H9 (cell line): Measurements from ENCODE around the gene COQ8A. TPM values are rescaled to one million over a fixed set of nuclear protein-coding genes. Genes with fewer than 3 reads are reported as not detected.

Source experiments
- DNase-seq: peaks from one replicate; pipeline ENCODE4 v3.0.0-alpha.2; 2017
- H2AFZ ChIP-seq: one replicate; pipeline ENCODE4 v1.6.1; 2013; ENCODE audit warnings: mild to moderate bottlenecking, low read length, control low read depth, moderate library complexity
- H2AK5ac ChIP-seq: 2 replicates; pipeline ENCODE4 v1.6.1; 2013; ENCODE audit warnings: low read length, control low read depth, mixed read lengths; ENCODE audit not compliant: insufficient read length
- H2BK120ac ChIP-seq: one replicate; pipeline ENCODE4 v1.6.1; 2013; ENCODE audit warnings: low read depth, mild to moderate bottlenecking, low read length, control low read depth, inconsistent platforms; ENCODE audit not compliant: poor library complexity, severe bottlenecking
- H2BK12ac ChIP-seq: 2 replicates; pipeline ENCODE4 v1.6.1; 2013; ENCODE audit warnings: low read length, control low read depth, mixed read lengths, low read depth; ENCODE audit not compliant: insufficient read length
- H2BK15ac ChIP-seq: 2 replicates; pipeline ENCODE4 v1.6.1; 2013; ENCODE audit warnings: low read depth, low read length, control low read depth
- H2BK20ac ChIP-seq: one replicate; pipeline ENCODE4 v1.6.1; 2013; ENCODE audit warnings: low read depth, mild to moderate bottlenecking, low read length, control low read depth, inconsistent platforms; ENCODE audit not compliant: poor library complexity, severe bottlenecking
- H2BK5ac ChIP-seq: 2 replicates; pipeline ENCODE4 v1.6.1; 2013; ENCODE audit warnings: low read length, control low read depth, mixed read lengths; ENCODE audit not compliant: insufficient read length
- H3K14ac ChIP-seq: 2 replicates; pipeline ENCODE4 v1.6.1; 2013; ENCODE audit warnings: low read length, control low read depth; ENCODE audit not compliant: insufficient read depth
- H3K18ac ChIP-seq: 2 replicates; pipeline ENCODE4 v1.6.1; 2013; ENCODE audit warnings: low read depth, mild to moderate bottlenecking, mixed read lengths, low read length, control low read depth; ENCODE audit not compliant: insufficient read length
- H3K23ac ChIP-seq: 2 replicates; pipeline ENCODE4 v1.6.1; 2013; ENCODE audit warnings: low read length, control low read depth, mixed read lengths, low read depth; ENCODE audit not compliant: insufficient read length
- H3K23me2 ChIP-seq: 2 replicates; pipeline ENCODE4 v1.6.1; 2013; ENCODE audit warnings: low read depth, mild to moderate bottlenecking, mixed read lengths, low read length, control low read depth; ENCODE audit not compliant: insufficient read length, poor library complexity, severe bottlenecking
- H3K27ac ChIP-seq: 2 replicates; pipeline ENCODE4 v1.5.1; 2013; ENCODE audit warnings: low read length, control low read depth, mixed read lengths, low read depth; ENCODE audit not compliant: insufficient read length
- H3K27me3 ChIP-seq: 2 replicates; pipeline ENCODE4 v1.6.1; 2013; ENCODE audit warnings: low read length, control low read depth, inconsistent platforms; ENCODE audit not compliant: insufficient read depth
- H3K4ac ChIP-seq: 2 replicates; pipeline ENCODE4 v1.6.1; 2013; ENCODE audit warnings: low read depth, mild to moderate bottlenecking, control low read depth, inconsistent platforms, low read length, moderate library complexity
- H3K4me1 ChIP-seq: 2 replicates; pipeline ENCODE4 v1.6.1; 2013; ENCODE audit warnings: low read length, control low read depth, inconsistent platforms; ENCODE audit not compliant: insufficient read depth
- H3K4me2 ChIP-seq: 2 replicates; pipeline ENCODE4 v1.6.1; 2013; ENCODE audit warnings: low read length, control low read depth, mixed read lengths; ENCODE audit not compliant: insufficient read length, insufficient read depth
- H3K56ac ChIP-seq: 2 replicates; pipeline ENCODE4 v1.6.1; 2013; ENCODE audit warnings: low read depth, mild to moderate bottlenecking, mixed read lengths, low read length, control low read depth; ENCODE audit not compliant: insufficient read length
- H3K79me1 ChIP-seq: 2 replicates; pipeline ENCODE4 v1.6.1; 2013; ENCODE audit warnings: low read depth, mild to moderate bottlenecking, moderate library complexity, low read length, control low read depth, inconsistent platforms; ENCODE audit not compliant: insufficient read depth, poor library complexity, severe bottlenecking
- H3K79me2 ChIP-seq: 2 replicates; pipeline ENCODE4 v1.6.1; 2013; ENCODE audit warnings: low read length, control low read depth, inconsistent platforms; ENCODE audit not compliant: insufficient read depth
- H3K9ac ChIP-seq: 2 replicates; pipeline ENCODE4 v1.6.1; 2013; ENCODE audit warnings: low read length, control low read depth, mixed read lengths; ENCODE audit not compliant: insufficient read length; ENCODE audit errors: extremely low read depth
- H3K9me3 ChIP-seq: one replicate; pipeline ENCODE4 v1.6.1; 2013; ENCODE audit warnings: low read depth, low read length, inconsistent platforms; ENCODE audit not compliant: control insufficient read depth
- H3T11ph ChIP-seq: one replicate; pipeline ENCODE4 v1.6.1; 2013; ENCODE audit warnings: mild to moderate bottlenecking, low read length, control low read depth, inconsistent platforms
- H4K20me1 ChIP-seq: one replicate; pipeline ENCODE4 v1.6.1; 2013; ENCODE audit not compliant: control insufficient read depth, insufficient read length, insufficient read depth
- H4K5ac ChIP-seq: 2 replicates; pipeline ENCODE4 v1.6.1; 2013; ENCODE audit warnings: low read depth, mild to moderate bottlenecking, mixed read lengths, low read length, control low read depth; ENCODE audit not compliant: insufficient read length
- H4K8ac ChIP-seq: replicated peaks from 2 replicates; pipeline ENCODE4 v1.6.1; 2013; ENCODE audit warnings: low read length, control low read depth, mixed read lengths, low read depth; ENCODE audit not compliant: insufficient read length
- H4K91ac ChIP-seq: 2 replicates; pipeline ENCODE4 v1.6.1; 2013; ENCODE audit warnings: low read depth, mild to moderate bottlenecking, moderate library complexity, mixed read lengths, low read length, control low read depth; ENCODE audit not compliant: insufficient read length
- H3K27ac Mint-ChIP-seq, 3 experiments: 2 replicates in 2 of 3; 3 replicates in 1 of 3; pipeline ENCODE4 v1.8.0; 2020 to 2021; ENCODE audit warnings: mixed read lengths in 3 of 3, mild to moderate bottlenecking in 1 of 3, moderate library complexity in 1 of 3
- H3K27me3 Mint-ChIP-seq: 2 replicates; pipeline ENCODE4 v1.8.0; 2021; ENCODE audit warnings: low read depth, mild to moderate bottlenecking, moderate library complexity, mixed read lengths
- H3K36me3 Mint-ChIP-seq, 3 experiments: 2 replicates in 2 of 3; 3 replicates in 1 of 3; pipeline ENCODE4 v1.8.0; 2020 to 2021; ENCODE audit warnings: low read depth in 3 of 3, mixed read lengths in 3 of 3; ENCODE audit not compliant: insufficient read depth in 1 of 3
- H3K4me1 Mint-ChIP-seq, 2 experiments: 2 replicates each; pipeline ENCODE4 v1.8.0; 2020; ENCODE audit warnings: mixed read lengths in 2 of 2
- H3K4me3 Mint-ChIP-seq, 2 experiments: 2 replicates in 1 of 2; 3 replicates in 1 of 2; pipeline ENCODE4 v1.8.0; 2020 to 2021; ENCODE audit warnings: mild to moderate bottlenecking in 2 of 2, mixed read lengths in 2 of 2, moderate library complexity in 1 of 2
- H3K9me3 Mint-ChIP-seq, 2 experiments: 2 replicates in 1 of 2; 3 replicates in 1 of 2; pipeline ENCODE4 v1.8.0; 2020; ENCODE audit warnings: mild to moderate bottlenecking in 2 of 2, mixed read lengths in 2 of 2, moderate library complexity in 1 of 2
- CTCF ChIP-seq: fragments of 200-600 bp; sonication (generic); conservative IDR thresholded peaks from 3 replicates; pipeline ENCODE4 v1.8.0; 2021; ENCODE audit warnings: antibody characterized with exemption, mild to moderate bottlenecking
- WGBS: extraction: QIAGEN DNeasy Blood & Tissue Kit; methylation state at CpG from one replicate; pipeline ENCODE4 v1.1.7; 2013; ENCODE audit warnings: missing lambda C conversion rate, low lambda C conversion rate, mixed read lengths; ENCODE audit not compliant: insufficient read length; ENCODE audit errors: extremely low coverage; 5-methylcytosine and 5-hydroxymethylcytosine counted together
- total RNA-seq: library from RNA; stranded (reverse); gene quantifications from 2 replicates; pipeline ENCODE4 v1.2.1, GENCODE V29; 2021

The COQ8A gene
- total RNA-seq, 1 experiment from 2014 or later = 26.0 TPM

GRCh38 chr1:226974544-226975258 is 34.6 kb downstream of the COQ8A start:
- H3K27me3 Mint-ChIP-seq = no peaks in the 10 kb centered on the region
- WGBS = no CpG with 5 or more reads among the region's 14 CpGs
- H3K4me3 Mint-ChIP-seq = no peak overlapping the region
- H2AFZ ChIP-seq = no peak overlapping the region
- no peak overlapping the region for H3K56ac ChIP-seq
- H3K27ac Mint-ChIP-seq = peak overlapping the region in 2 of 3 experiments; percentile 23 to 34; a peak in 3 of 7 replicates
- no peak overlapping the region for H4K91ac ChIP-seq
- no peak overlapping the region for H2BK5ac ChIP-seq
- H3K79me2 ChIP-seq = no peaks in the 10 kb centered on the region
- H3K27ac ChIP-seq = no peak overlapping the region
- H3K23ac ChIP-seq = no peak overlapping the region
- H4K20me1 ChIP-seq = no peaks in the 10 kb centered on the region
- H3T11ph ChIP-seq = no peak overlapping the region
- H3K14ac ChIP-seq = no peak overlapping the region; the same call in 1 of the 2 replicates
- H3K4me1 Mint-ChIP-seq = peaks cover 4 to 15% of the 10 kb centered on the region in 2 experiments; a peak in 3 of 4 replicates
- H4K8ac ChIP-seq = no peak overlapping the region
- H3K4me1 ChIP-seq = no peaks in the 10 kb centered on the region
- H2BK12ac ChIP-seq = no peak overlapping the region
- no peaks in the 10 kb centered on the region for H3K23me2 ChIP-seq
- no peak overlapping the region for H3K4me2 ChIP-seq
- TF ChIP-seq CTCF = no peak
- peaks cover 7 to 8% of the 10 kb centered on the region in 2 experiments; a peak in 4 of 5 replicates for H3K9me3 Mint-ChIP-seq
- H3K36me3 Mint-ChIP-seq = peaks cover 7 to 19% (median 14%) of the 10 kb centered on the region in 3 experiments
- H3K9me3 ChIP-seq = no peaks in the 10 kb centered on the region
- no peak overlapping the region for H4K5ac ChIP-seq
- H3K9ac ChIP-seq = no peak overlapping the region
- no peaks in the 10 kb centered on the region for H3K27me3 ChIP-seq
- no peak overlapping the region for H2BK120ac ChIP-seq
- DNase-seq = peak; percentile 17
- no peak overlapping the region for H2AK5ac ChIP-seq
- H3K79me1 ChIP-seq = no peaks in the 10 kb centered on the region
- no peak overlapping the region for H3K4ac ChIP-seq
- H2BK15ac ChIP-seq = no peak overlapping the region
- no peak overlapping the region for H3K18ac ChIP-seq
- no peak overlapping the region for H2BK20ac ChIP-seq
